ENCODE measurements around the gene CRACR2A.

CRACR2A gene

GRCh38 chr12:3596703-3597415, 156.1 kb downstream of the CRACR2A start:
- Mint-ChIP-seq H3K36me3 (ENCODE audit: low read depth) (no peaks in the 10 kb centered on the region), H3K27me3 (ENCODE audit: low read depth) (peaks cover 32% of the 10 kb centered on the region), H3K4me1 (peaks cover 10% of the 10 kb centered on the region), H3K27ac (no peak overlapping the region), H3K4me3 (no peak overlapping the region), H3K9me3 (no peaks in the 10 kb centered on the region)
- TF ChIP-seq, protein P1, sequence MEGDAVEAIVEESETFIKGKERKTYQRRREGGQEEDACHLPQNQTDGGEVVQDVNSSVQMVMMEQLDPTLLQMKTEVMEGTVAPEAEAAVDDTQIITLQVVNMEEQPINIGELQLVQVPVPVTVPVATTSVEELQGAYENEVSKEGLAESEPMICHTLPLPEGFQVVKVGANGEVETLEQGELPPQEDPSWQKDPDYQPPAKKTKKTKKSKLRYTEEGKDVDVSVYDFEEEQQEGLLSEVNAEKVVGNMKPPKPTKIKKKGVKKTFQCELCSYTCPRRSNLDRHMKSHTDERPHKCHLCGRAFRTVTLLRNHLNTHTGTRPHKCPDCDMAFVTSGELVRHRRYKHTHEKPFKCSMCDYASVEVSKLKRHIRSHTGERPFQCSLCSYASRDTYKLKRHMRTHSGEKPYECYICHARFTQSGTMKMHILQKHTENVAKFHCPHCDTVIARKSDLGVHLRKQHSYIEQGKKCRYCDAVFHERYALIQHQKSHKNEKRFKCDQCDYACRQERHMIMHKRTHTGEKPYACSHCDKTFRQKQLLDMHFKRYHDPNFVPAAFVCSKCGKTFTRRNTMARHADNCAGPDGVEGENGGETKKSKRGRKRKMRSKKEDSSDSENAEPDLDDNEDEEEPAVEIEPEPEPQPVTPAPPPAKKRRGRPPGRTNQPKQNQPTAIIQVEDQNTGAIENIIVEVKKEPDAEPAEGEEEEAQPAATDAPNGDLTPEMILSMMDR (IDR thresholded peaks at IDR 0.05; ENCODE audit: unreplicated experiment in 3 of 3) = no peak

- H3K4me1 Mint-ChIP-seq = peaks cover 10% of the 10 kb centered on the region
- H3K27me3 Mint-ChIP-seq (ENCODE audit: low read depth) = peaks cover 31% of the 10 kb centered on the region
- H3K9me3 Mint-ChIP-seq = no peaks in the 10 kb centered on the region
- no peak overlapping the region for H3K27ac Mint-ChIP-seq
- TF ChIP-seq, protein P1 (IDR thresholded peaks at IDR 0.05; ENCODE audit: unreplicated experiment in 3 of 3) = no peak
- H3K36me3 Mint-ChIP-seq (ENCODE audit: low read depth) = no peaks in the 10 kb centered on the region
- no peak overlapping the region for H3K4me3 Mint-ChIP-seq
These were observed 157.2 kb downstream of the CRACR2A start for GRCh38 chr12:3595721-3596120.

DNA sequence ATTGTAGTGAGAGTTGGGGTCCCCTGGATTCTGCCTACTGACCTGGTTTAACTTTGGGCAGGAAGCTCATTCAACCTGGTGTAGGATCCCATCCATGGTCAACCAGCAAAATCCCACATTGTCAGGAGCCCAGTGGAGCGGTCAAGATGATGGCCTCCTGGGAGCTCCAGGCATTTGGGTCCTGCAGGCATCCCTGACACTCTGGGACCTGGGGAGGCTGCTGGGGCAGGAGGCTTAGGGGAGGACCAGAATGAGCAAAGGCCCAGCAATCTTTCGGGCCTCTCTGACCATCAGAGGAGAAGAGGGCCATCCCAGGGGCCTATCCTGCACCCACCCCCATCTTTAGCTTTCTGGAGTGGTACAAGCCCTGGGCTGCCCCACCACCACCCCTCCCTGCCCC, 157.9 kb downstream of the CRACR2A start:
- Mint-ChIP-seq H3K9me3 (no peaks in the 10 kb centered on the region), H3K36me3 (ENCODE audit: low read depth) (no peaks in the 10 kb centered on the region), H3K27me3 (ENCODE audit: low read depth) (peaks cover 31% of the 10 kb centered on the region), H3K4me1 (peaks cover 10% of the 10 kb centered on the region), H3K27ac (no peak overlapping the region), H3K4me3 (no peak overlapping the region)
- TF ChIP-seq, protein P1 (IDR thresholded peaks at IDR 0.05; ENCODE audit: unreplicated experiment in 3 of 3) = no peak

DNA sequence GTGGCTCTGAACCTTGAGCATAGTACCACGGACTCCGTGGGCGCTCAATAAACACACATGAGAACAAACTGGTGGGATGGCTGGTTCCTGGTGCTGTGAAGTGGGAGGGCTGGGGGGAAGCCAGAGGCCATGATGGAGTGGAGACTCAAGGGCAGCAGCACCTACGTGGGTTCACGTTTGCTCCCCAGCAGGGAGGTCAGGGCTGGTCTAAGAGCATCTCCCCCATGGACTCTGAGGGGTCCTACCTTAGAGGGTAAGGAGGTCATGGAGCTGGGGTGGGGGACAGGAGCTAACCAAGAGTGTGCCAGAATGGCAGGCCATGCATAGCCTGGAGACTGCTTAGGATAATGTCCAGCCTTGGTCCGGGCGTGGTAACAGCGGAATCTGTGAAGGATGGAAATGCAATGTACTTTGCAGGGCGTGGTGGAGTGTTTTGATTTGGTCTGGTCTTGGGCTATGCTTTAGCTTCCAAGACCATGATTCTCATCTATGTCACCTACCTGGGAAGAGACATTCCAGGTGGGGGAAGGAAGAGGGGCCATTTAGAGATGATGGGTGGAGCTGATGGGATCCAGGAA, 158.9 kb downstream of the CRACR2A start:
- TF ChIP-seq, protein P1 (IDR thresholded peaks at IDR 0.05; ENCODE audit: unreplicated experiment in 3 of 3) = no peak
- Mint-ChIP-seq H3K9me3 (no peaks in the 10 kb centered on the region), H3K4me3 (no peak overlapping the region), H3K27ac (no peak overlapping the region), H3K27me3 (ENCODE audit: low read depth) (peaks cover 30% of the 10 kb centered on the region), H3K36me3 (ENCODE audit: low read depth) (no peaks in the 10 kb centered on the region), H3K4me1 (peaks cover 9% of the 10 kb centered on the region)

- TF ChIP-seq, protein P1 (IDR thresholded peaks at IDR 0.05; ENCODE audit: unreplicated experiment in 3 of 3) = no peak
- H3K36me3 Mint-ChIP-seq (ENCODE audit: low read depth) = no peaks in the 10 kb centered on the region
- peaks cover 33% of the 10 kb centered on the region for H3K27me3 Mint-ChIP-seq (ENCODE audit: low read depth)
- H3K9me3 Mint-ChIP-seq = no peaks in the 10 kb centered on the region
- H3K4me3 Mint-ChIP-seq = no peak overlapping the region
- H3K27ac Mint-ChIP-seq = no peak overlapping the region
- no peaks in the 10 kb centered on the region for H3K4me1 Mint-ChIP-seq
These were observed 159.9 kb downstream of the CRACR2A start for GRCh38 chr12:3592856-3593625.
